HCEC 1CT (cell line): ENCODE data around the gene ZNF581.
A peak's percentile ranks its signal among the peaks of the same experiment; 100 is the strongest.

Experiments
- DNase-seq: peaks from one replicate; pipeline ENCODE4 v3.0.0-alpha.2; 2017

ZNF581 gene

GRCh38 chr19:55633861-55634260, 9.6 kb upstream of the ZNF581 start:
- DNase-seq = no peak

- no peak for DNase-seq
Measured at GRCh38 chr19:55635334-55635717, 8.1 kb upstream of the ZNF581 start.

- no peak for DNase-seq
Measured at GRCh38 chr19:55635856-55636440, 7.5 kb upstream of the ZNF581 start.

- no peak for DNase-seq
Measured at GRCh38 chr19:55636723-55637122, 6.7 kb upstream of the ZNF581 start.

GRCh38 chr19:55637534-55637933, 5.9 kb upstream of the ZNF581 start:
- DNase-seq = no peak

GRCh38 chr19:55638864-55639359, 4.5 kb upstream of the ZNF581 start:
- peak; percentile 49 for DNase-seq

- no peak for DNase-seq
Measured at GRCh38 chr19:55640043-55640576, 3.3 kb upstream of the ZNF581 start.

- DNase-seq = peak; percentile 69
Measured at GRCh38 chr19:55640577-55641425, 2.6 kb upstream of the ZNF581 start, which contains the start of gene ZNF580. Gene ZNF580 (plus strand): TSS chr19:55641002. CDS start chr19:55642509, 1,507 bp downstream.

GRCh38 chr19:55641426-55642152, 1.9 kb upstream of the ZNF581 start:
- DNase-seq = peak; percentile 30

- DNase-seq = peak; percentile 30
Measured at GRCh38 chr19:55642153-55643002, 1.1 kb upstream of the ZNF581 start.

GRCh38 chr19:55643887-55644176, 383 bp downstream of the ZNF581 start:
- DNase-seq = no peak

- DNase-seq = no peak
Measured at GRCh38 chr19:55644191-55644833, 863 bp downstream of the ZNF581 start.

- no peak for DNase-seq
Measured at GRCh38 chr19:55644842-55645511, 1.5 kb downstream of the ZNF581 start.

- DNase-seq = no peak
Measured at GRCh38 chr19:55645512-55645881, 2.0 kb downstream of the ZNF581 start.

- no peak for DNase-seq
Measured at GRCh38 chr19:55646889-55647731, 3.7 kb downstream of the ZNF581 start.

GRCh38 chr19:55647732-55648584, 4.5 kb downstream of the ZNF581 start, which contains the start of gene CCDC106:
Gene CCDC106 (plus strand): TSS chr19:55648212. CDS start chr19:55649047, 835 bp downstream.
- peak; percentile 51 for DNase-seq

- no peak for DNase-seq
Measured at GRCh38 chr19:55648585-55649267, 5.3 kb downstream of the ZNF581 start.

GRCh38 chr19:55649268-55650125, 6.0 kb downstream of the ZNF581 start:
- DNase-seq = no peak
